Uterus (tissue), 2 donors: ENCODE measurements around the gene B9D2.

Experiments used
- CTCF ChIP-seq, 4 experiments: fragments of 200-600 bp in 2 of 4; fragments of 450-650 bp in 2 of 4; sonication (generic) in 2 of 4; IDR thresholded peaks; one replicate each; pipeline ENCODE4 v1.5.1; 2016 to 2019; ENCODE audit warnings: antibody characterized with exemption in 4 of 4, mild to moderate bottlenecking in 2 of 4, moderate library complexity in 1 of 4
- POLR2A ChIP-seq, 2 donors: fragments of 450-650 bp; IDR thresholded peaks; one replicate each; pipeline ENCODE4 v1.6.1; 2016; ENCODE audit warnings: antibody characterized with exemption in 2 of 2, mild to moderate bottlenecking in 1 of 2, moderate library complexity in 1 of 2

DNA sequence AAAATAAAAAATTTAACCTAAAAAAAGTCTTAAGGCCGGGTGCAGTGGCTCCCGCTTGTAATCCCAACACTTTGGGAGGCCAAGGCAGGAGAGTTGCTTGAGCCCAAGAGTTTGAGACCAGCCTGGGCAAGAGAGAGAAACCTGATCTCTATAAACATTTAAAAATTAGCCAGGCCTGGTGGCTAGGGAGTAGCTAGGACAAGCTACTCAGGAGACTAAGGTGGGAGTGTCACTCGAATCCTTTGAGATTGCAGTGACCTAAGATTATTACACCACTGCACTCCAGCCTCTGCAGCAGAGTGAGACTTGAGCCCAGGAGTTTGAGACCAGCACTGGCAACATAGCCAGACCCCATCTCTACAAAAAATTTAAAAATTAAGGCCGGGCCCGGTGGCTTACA, 52.9 kb downstream of the B9D2 start:
- TF ChIP-seq CTCF (IDR thresholded peaks at IDR 0.05) (no peak), POLR2A (IDR thresholded peaks at IDR 0.05) (no peak)
